ENCODE measurements around the gene DOCK2. TPM values are rescaled to one million over a fixed set of nuclear protein-coding genes. Genes with fewer than 3 reads are reported as not detected.
A peak's percentile ranks its signal among the peaks of the same experiment; 100 is the strongest.
"Not testable (repeated sequence)": the region's sequence is repeated elsewhere in the genome, so short reads cannot be mapped to it uniquely, and the experiment has no call there.

Gene DOCK2
- total and polyA plus RNA-seq, 5 donors from 2014 or later = 65.9 to 354 (median 71.1) TPM

GRCh38 chr5:169766943-169767342, 129.9 kb downstream of the DOCK2 start:
- H3K4me3 Mint-ChIP-seq; H3K4me1 ChIP-seq (ENCODE audit: control insufficient read depth, insufficient read depth, low read length, poor library complexity, severe bottlenecking); H3K27ac ChIP-seq (ENCODE audit: insufficient read depth, low read length, poor library complexity, severe bottlenecking); H3K9me3 Mint-ChIP-seq; ATAC-seq (ENCODE audit: low read depth in 2 of 2); H3K27me3 ChIP-seq (ENCODE audit: control insufficient read depth, insufficient read depth, low read length); DNase-seq; H3K27me3 Mint-ChIP-seq; H3K9me3 ChIP-seq (ENCODE audit: control insufficient read depth in 2 of 2, low read length in 2 of 2); H3K4me3 ChIP-seq (ENCODE audit: low read depth, low read length): not testable (repeated sequence)
- Mint-ChIP-seq H3K27ac (peak overlapping the region in 1 of 3 donors; percentile 49), H3K4me1 (peaks cover 0 to 15% (median 11%) of the 10 kb centered on the region in 4 donors), H3K36me3 (peaks cover 63% of the 10 kb centered on the region)
- peaks cover 82% of the 10 kb centered on the region for H3K36me3 ChIP-seq (ENCODE audit: control insufficient read depth, insufficient read depth, low read length)

DNA sequence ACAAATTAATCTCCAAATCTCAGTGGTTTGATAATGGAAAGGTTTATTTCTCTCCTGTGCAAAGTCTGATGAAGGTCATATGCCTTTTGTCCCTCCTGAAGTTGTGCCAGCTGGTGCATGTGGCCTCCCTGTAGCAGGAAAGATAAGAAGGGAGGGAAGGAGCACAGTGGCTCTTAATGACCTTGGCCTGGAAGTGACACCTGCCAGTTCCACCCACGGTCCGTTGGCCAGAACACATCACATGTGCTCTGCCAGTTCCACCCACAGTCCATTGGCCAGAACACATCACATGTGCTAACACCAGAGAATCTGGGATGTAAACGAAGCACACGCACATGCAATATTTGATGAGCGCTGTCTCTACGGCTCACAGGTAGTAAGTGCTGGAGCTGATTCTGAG, 130.9 kb downstream of the DOCK2 start:
- Mint-ChIP-seq H3K4me1 (peaks cover 0 to 15% (median 11%) of the 10 kb centered on the region in 4 donors), H3K9me3 (peaks cover 0 to 2% (median 1%) of the 10 kb centered on the region in 7 donors), H3K27ac (no peak overlapping the region), H3K4me3 (no peak overlapping the region), H3K36me3 (peaks cover 65% of the 10 kb centered on the region), H3K27me3 (no peaks in the 10 kb centered on the region)
- H3K4me1 ChIP-seq (ENCODE audit: control insufficient read depth, insufficient read depth, low read length, poor library complexity, severe bottlenecking) = no peaks in the 10 kb centered on the region
- DNase-seq (no peak), ATAC-seq (ENCODE audit: low read depth in 2 of 2) (no peak)
- H3K9me3 ChIP-seq (ENCODE audit: control insufficient read depth in 2 of 2, low read length in 2 of 2) = no peaks in the 10 kb centered on the region
- H3K4me3 ChIP-seq (ENCODE audit: low read depth, low read length) = no peak overlapping the region
- peaks cover 82% of the 10 kb centered on the region for H3K36me3 ChIP-seq (ENCODE audit: control insufficient read depth, insufficient read depth, low read length)
- H3K27ac ChIP-seq (ENCODE audit: insufficient read depth, low read length, poor library complexity, severe bottlenecking) = no peak overlapping the region
- no peaks in the 10 kb centered on the region for H3K27me3 ChIP-seq (ENCODE audit: control insufficient read depth, insufficient read depth, low read length)

GRCh38 chr5:169768416-169768815, 131.3 kb downstream of the DOCK2 start:
- H3K36me3 ChIP-seq (ENCODE audit: control insufficient read depth, insufficient read depth, low read length) = peaks cover 78% of the 10 kb centered on the region
- H3K4me1 ChIP-seq (ENCODE audit: control insufficient read depth, insufficient read depth, low read length, poor library complexity, severe bottlenecking) = no peaks in the 10 kb centered on the region
- no peak overlapping the region for H3K27ac ChIP-seq (ENCODE audit: insufficient read depth, low read length, poor library complexity, severe bottlenecking)
- H3K9me3 ChIP-seq (ENCODE audit: control insufficient read depth in 2 of 2, low read length in 2 of 2) = no peaks in the 10 kb centered on the region
- H3K4me3 ChIP-seq (ENCODE audit: low read depth, low read length) = no peak overlapping the region
- no peak overlapping the region for H3K4me3 Mint-ChIP-seq
- no peak for DNase-seq
- peak overlapping the region in 2 of 3 donors; percentile 42 to 67 for H3K27ac Mint-ChIP-seq
- H3K36me3 Mint-ChIP-seq = peaks cover 64% of the 10 kb centered on the region
- H3K4me1 Mint-ChIP-seq = peaks cover 0 to 15% (median 11%) of the 10 kb centered on the region in 4 donors
- no peaks in the 10 kb centered on the region for H3K27me3 Mint-ChIP-seq
- H3K27me3 ChIP-seq (ENCODE audit: control insufficient read depth, insufficient read depth, low read length) = no peaks in the 10 kb centered on the region
- no peak for ATAC-seq (ENCODE audit: low read depth in 2 of 2)
- peaks cover 0 to 2% (median 1%) of the 10 kb centered on the region in 7 donors for H3K9me3 Mint-ChIP-seq

GRCh38 chr5:169770109-169770508, 133.0 kb downstream of the DOCK2 start:
- no peaks in the 10 kb centered on the region for H3K27me3 ChIP-seq (ENCODE audit: control insufficient read depth, insufficient read depth, low read length)
- H3K27ac Mint-ChIP-seq = peak overlapping the region in 1 of 3 donors; percentile 23
- peaks cover 71% of the 10 kb centered on the region for H3K36me3 ChIP-seq (ENCODE audit: control insufficient read depth, insufficient read depth, low read length)
- H3K27me3 Mint-ChIP-seq = no peaks in the 10 kb centered on the region
- DNase-seq (no peak), ATAC-seq (ENCODE audit: low read depth in 2 of 2) (no peak)
- no peaks in the 10 kb centered on the region for H3K9me3 ChIP-seq (ENCODE audit: control insufficient read depth in 2 of 2, low read length in 2 of 2)
- no peak overlapping the region for H3K4me3 Mint-ChIP-seq
- peaks cover 0 to 2% (median 0%) of the 10 kb centered on the region in 7 donors for H3K9me3 Mint-ChIP-seq
- H3K4me3 ChIP-seq (ENCODE audit: low read depth, low read length) = no peak overlapping the region
- no peak overlapping the region for H3K27ac ChIP-seq (ENCODE audit: insufficient read depth, low read length, poor library complexity, severe bottlenecking)
- H3K4me1 ChIP-seq (ENCODE audit: control insufficient read depth, insufficient read depth, low read length, poor library complexity, severe bottlenecking) = no peaks in the 10 kb centered on the region
- peaks cover 3 to 13% (median 11%) of the 10 kb centered on the region in 4 donors for H3K4me1 Mint-ChIP-seq
- peaks cover 58% of the 10 kb centered on the region for H3K36me3 Mint-ChIP-seq

GRCh38 chr5:169772256-169772655, 135.2 kb downstream of the DOCK2 start:
- no peaks in the 10 kb centered on the region for H3K27me3 Mint-ChIP-seq
- peaks cover 67% of the 10 kb centered on the region for H3K36me3 ChIP-seq (ENCODE audit: control insufficient read depth, insufficient read depth, low read length)
- H3K4me1 ChIP-seq (ENCODE audit: control insufficient read depth, insufficient read depth, low read length, poor library complexity, severe bottlenecking) = no peaks in the 10 kb centered on the region
- H3K4me3 ChIP-seq (ENCODE audit: low read depth, low read length) = no peak overlapping the region
- H3K9me3 Mint-ChIP-seq = no peaks in the 10 kb centered on the region
- H3K9me3 ChIP-seq (ENCODE audit: control insufficient read depth in 2 of 2, low read length in 2 of 2) = no peaks in the 10 kb centered on the region
- DNase-seq (no peak), ATAC-seq (ENCODE audit: low read depth in 2 of 2) (no peak)
- H3K36me3 Mint-ChIP-seq = peaks cover 51% of the 10 kb centered on the region
- peaks cover 1 to 10% (median 6%) of the 10 kb centered on the region in 4 donors for H3K4me1 Mint-ChIP-seq
- H3K4me3 Mint-ChIP-seq = no peak overlapping the region
- H3K27ac ChIP-seq (ENCODE audit: insufficient read depth, low read length, poor library complexity, severe bottlenecking) = no peak overlapping the region
- H3K27me3 ChIP-seq (ENCODE audit: control insufficient read depth, insufficient read depth, low read length) = no peaks in the 10 kb centered on the region
- H3K27ac Mint-ChIP-seq = peak overlapping the region in 1 of 3 donors; percentile 18

DNA sequence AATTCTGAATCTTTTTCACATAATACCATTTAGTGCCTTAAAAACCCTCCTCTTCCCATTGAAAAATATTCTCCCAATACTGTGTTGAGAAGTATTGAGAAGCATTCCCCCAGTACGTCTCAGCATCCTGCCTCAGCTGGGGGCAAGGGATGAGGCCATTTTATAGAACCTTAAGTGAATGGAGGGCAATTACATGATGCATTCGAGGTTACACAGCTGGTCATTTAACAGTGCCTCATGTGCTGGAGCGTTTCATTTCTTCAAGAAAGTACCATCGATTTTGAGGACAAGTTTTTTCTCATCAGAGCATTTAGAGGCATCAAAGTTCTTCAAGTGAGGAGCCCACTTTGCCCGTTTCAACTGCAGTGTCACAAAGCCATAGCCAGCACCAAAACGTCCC, 135.6 kb downstream of the DOCK2 start:
- no peak for ATAC-seq (ENCODE audit: low read depth in 2 of 2)
- Mint-ChIP-seq H3K27ac (no peak overlapping the region), H3K36me3 (peaks cover 48% of the 10 kb centered on the region), H3K9me3 (no peaks in the 10 kb centered on the region), H3K4me1 (peaks cover 0 to 10% (median 5%) of the 10 kb centered on the region in 4 donors), H3K27me3 (no peaks in the 10 kb centered on the region), H3K4me3 (no peak overlapping the region)
- Histone ChIP-seq H3K27me3 (ENCODE audit: control insufficient read depth, insufficient read depth, low read length) (no peaks in the 10 kb centered on the region), H3K4me3 (ENCODE audit: low read depth, low read length) (no peak overlapping the region), H3K36me3 (ENCODE audit: control insufficient read depth, insufficient read depth, low read length) (peaks cover 70% of the 10 kb centered on the region), H3K9me3 (ENCODE audit: control insufficient read depth in 2 of 2, low read length in 2 of 2) (no peaks in the 10 kb centered on the region), H3K27ac (ENCODE audit: insufficient read depth, low read length, poor library complexity, severe bottlenecking) (no peak overlapping the region), H3K4me1 (ENCODE audit: control insufficient read depth, insufficient read depth, low read length, poor library complexity, severe bottlenecking) (no peaks in the 10 kb centered on the region)
- DNase-seq = no peak

GRCh38 chr5:169777159-169777558, 140.1 kb downstream of the DOCK2 start:
- Mint-ChIP-seq H3K27ac (peak overlapping the region in 2 of 3 donors; percentile 25 to 72), H3K4me3 (no peak overlapping the region), H3K27me3 (no peaks in the 10 kb centered on the region), H3K9me3 (no peaks in the 10 kb centered on the region), H3K36me3 (peaks cover 45% of the 10 kb centered on the region), H3K4me1 (peaks cover 7 to 19% (median 12%) of the 10 kb centered on the region in 4 donors)
- H3K27me3 ChIP-seq (ENCODE audit: control insufficient read depth, insufficient read depth, low read length) = no peaks in the 10 kb centered on the region
- ATAC-seq (ENCODE audit: low read depth in 2 of 2) = no peak
- no peaks in the 10 kb centered on the region for H3K9me3 ChIP-seq (ENCODE audit: control insufficient read depth in 2 of 2, low read length in 2 of 2)
- peaks cover 41% of the 10 kb centered on the region for H3K36me3 ChIP-seq (ENCODE audit: control insufficient read depth, insufficient read depth, low read length)
- H3K4me1 ChIP-seq (ENCODE audit: control insufficient read depth, insufficient read depth, low read length, poor library complexity, severe bottlenecking) = no peaks in the 10 kb centered on the region
- H3K4me3 ChIP-seq (ENCODE audit: low read depth, low read length) = no peak overlapping the region
- no peak overlapping the region for H3K27ac ChIP-seq (ENCODE audit: insufficient read depth, low read length, poor library complexity, severe bottlenecking)
- DNase-seq = no peak
